BLaER1 treated with 17β-estradiol and CSF1 and Interleukin-3, amounts not matched to agents 10 nM and 100 nM (cell line): ENCODE measurements around the gene UCP3.

ENCODE experiments used
- H3K27ac ChIP-seq, 11 experiments: shearing (Covaris generic); formaldehyde crosslinking; 2 replicates each; pipeline ENCODE4 v1.8.1; 2022
- H3K27me3 ChIP-seq, 11 experiments: shearing (Covaris generic); formaldehyde crosslinking; 2 replicates each; pipeline ENCODE4 v1.8.1; 2022
- H3K36me3 ChIP-seq, 11 experiments: shearing (Covaris generic); formaldehyde crosslinking; 2 replicates each; pipeline ENCODE4 v1.8.1; 2022
- H3K4me1 ChIP-seq, 10 experiments: shearing (Covaris generic); formaldehyde crosslinking; 2 replicates each; pipeline ENCODE4 v1.8.1; 2022
- H3K4me2 ChIP-seq, 11 experiments: shearing (Covaris generic); formaldehyde crosslinking; 2 replicates each; pipeline ENCODE4 v1.8.1; 2022
- H3K4me3 ChIP-seq, 10 experiments: shearing (Covaris generic); formaldehyde crosslinking; 2 replicates each; pipeline ENCODE4 v1.8.1; 2022
- H3K9ac ChIP-seq, 11 experiments: shearing (Covaris generic); formaldehyde crosslinking; 2 replicates each; pipeline ENCODE4 v1.8.1; 2022
- H3K9me3 ChIP-seq, 11 experiments: shearing (Covaris generic); formaldehyde crosslinking; replicated peaks in 1 of 11; 2 replicates each; pipeline ENCODE4 v1.8.1; 2022
- H4K20me1 ChIP-seq, 11 experiments: shearing (Covaris generic); formaldehyde crosslinking; 2 replicates each; pipeline ENCODE4 v1.8.1; 2022
- Cebpa-rat ChIP-seq, 11 experiments: shearing (Covaris generic); IDR thresholded peaks; 2 replicates each; pipeline ENCODE4 v1.8.1; 2022

The UCP3 gene

DNA sequence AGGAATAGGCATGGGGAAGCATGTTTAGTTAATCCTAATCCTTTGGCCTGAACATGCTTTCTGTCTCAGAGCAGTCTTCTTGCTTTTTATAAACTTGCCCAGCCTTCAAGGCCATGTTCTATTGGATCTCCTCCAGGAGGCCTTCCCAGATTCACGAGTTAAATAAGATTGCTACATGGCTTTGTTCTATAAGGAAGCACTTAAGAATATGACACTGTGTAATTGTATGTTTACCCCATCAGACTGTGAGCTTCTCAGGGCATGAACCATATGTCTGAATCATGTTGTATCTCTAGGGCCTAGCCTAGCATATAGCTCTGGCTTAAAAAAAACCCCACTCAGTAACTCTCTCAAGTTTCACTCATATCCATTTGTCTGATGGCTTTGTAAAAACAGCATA, 26.4 kb upstream of the UCP3 start:
- H3K4me3 ChIP-seq, result no peak overlapping the region
- H3K4me1 ChIP-seq, result no peaks in the 10 kb centered on the region
- TF ChIP-seq Cebpa-rat (IDR thresholded peaks at IDR 0.05), result no peak
- H3K9me3 ChIP-seq, result no peaks in the 10 kb centered on the region
- H3K9ac ChIP-seq, result 0 out of 22 replicates have a peak overlapping the region, but pooled peaks of 1 of the 11 experiments have one; percentile 5
- no peaks in the 10 kb centered on the region for H3K27me3 ChIP-seq
- no peak overlapping the region for H3K4me2 ChIP-seq
- H3K27ac ChIP-seq, result no peak overlapping the region
- H4K20me1 ChIP-seq, result no peaks in the 10 kb centered on the region; a peak in 1 of 22 replicates
- H3K36me3 ChIP-seq, result peaks cover 86 to 99% (median 98%) of the 10 kb centered on the region in 11 experiments

- Histone ChIP-seq H4K20me1 (no peaks in the 10 kb centered on the region; a peak in 1 of 22 replicates), H3K27ac (no peak overlapping the region), H3K4me2 (no peak overlapping the region), H3K36me3 (peaks cover 75 to 100% (median 96%) of the 10 kb centered on the region in 11 experiments), H3K9me3 (no peaks in the 10 kb centered on the region), H3K4me3 (no peak overlapping the region), H3K4me1 (peaks cover 0 to 6% (median 0%) of the 10 kb centered on the region in 10 experiments; a peak in 4 of 20 replicates), H3K27me3 (no peaks in the 10 kb centered on the region), H3K9ac (no peak overlapping the region)
- no peak for TF ChIP-seq Cebpa-rat (IDR thresholded peaks at IDR 0.05)
Observed at GRCh38 chr11:74033046-74033445, 24.2 kb upstream of the UCP3 start.

DNA sequence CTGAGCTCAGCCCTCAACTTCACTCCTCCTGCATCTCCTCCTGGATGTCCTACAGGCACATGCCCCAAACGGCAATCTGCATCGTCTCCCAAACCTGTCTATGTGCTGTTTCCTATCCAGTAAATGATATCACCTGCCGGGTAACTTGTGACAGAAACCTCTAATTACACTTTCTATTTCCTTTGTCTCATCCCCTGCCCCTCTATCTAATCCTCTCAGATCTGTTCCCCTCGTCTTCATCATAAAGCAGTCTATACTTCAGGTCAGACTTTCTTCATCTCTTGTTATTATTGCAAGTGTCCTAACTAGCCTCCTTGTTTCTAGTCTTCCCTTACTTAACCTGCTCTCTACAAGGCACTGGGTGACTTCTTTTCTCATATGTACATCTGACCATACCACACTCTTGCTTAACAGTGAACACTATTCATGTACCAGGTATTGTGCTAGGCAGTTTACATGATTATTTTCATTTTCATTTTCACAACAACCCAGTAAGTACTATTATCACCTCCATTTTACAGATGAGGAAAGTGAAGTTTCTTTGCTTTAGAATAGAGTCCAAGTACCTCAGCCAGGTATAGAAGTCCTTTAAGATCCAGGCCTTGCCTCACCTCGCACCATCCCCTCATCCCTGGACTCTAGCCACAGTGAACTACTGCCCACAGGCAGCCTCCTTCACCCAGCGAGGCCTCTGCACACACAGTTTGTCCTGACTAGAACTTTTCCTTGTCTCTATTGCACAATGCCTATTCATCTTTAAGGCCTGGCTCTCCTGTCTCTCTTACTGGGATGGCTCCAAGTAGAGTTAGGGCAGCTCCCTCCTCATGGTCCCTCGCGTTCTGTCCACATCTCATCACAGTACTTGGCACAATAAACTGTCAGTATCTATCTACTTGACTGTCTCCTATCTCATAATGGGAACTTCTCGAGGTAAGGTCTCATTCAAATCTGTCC, 22.1 kb upstream of the UCP3 start:
- Histone ChIP-seq H3K4me2 (no peak overlapping the region), H3K27ac (no peak overlapping the region)

GRCh38 chr11:74025467-74026166, 16.7 kb upstream of the UCP3 start:
- H3K9ac ChIP-seq, result peak overlapping the region in 3 of 11 experiments; percentile 40 to 84 (median 41); a peak in 4 of 22 replicates
- peak overlapping the region in 6 of 11 experiments; percentile 60 to 96 (median 78); a peak in 12 of 22 replicates for H3K4me2 ChIP-seq
- peak overlapping the region in 5 of 11 experiments; percentile 4 to 97 (median 86); a peak in 9 of 22 replicates for H3K27ac ChIP-seq
- H3K27me3 ChIP-seq, result no peaks in the 10 kb centered on the region
- H3K36me3 ChIP-seq, result peaks cover 4 to 75% (median 44%) of the 10 kb centered on the region in 11 experiments; a peak in 19 of 22 replicates
- H3K4me1 ChIP-seq, result peaks cover 14 to 80% (median 52%) of the 10 kb centered on the region in 10 experiments
- TF ChIP-seq Cebpa-rat (IDR thresholded peaks at IDR 0.05), result no peak
- no peaks in the 10 kb centered on the region for H3K9me3 ChIP-seq
- H4K20me1 ChIP-seq, result no peaks in the 10 kb centered on the region
- no peak overlapping the region for H3K4me3 ChIP-seq

More for the DNA sequence above, 22.1 kb upstream of the UCP3 start:
- H3K4me3 ChIP-seq, result no peak overlapping the region
- peaks cover 55 to 99% (median 86%) of the 10 kb centered on the region in 11 experiments for H3K36me3 ChIP-seq
- H4K20me1 ChIP-seq, result no peaks in the 10 kb centered on the region; a peak in 1 of 22 replicates
- no peak overlapping the region for H3K9ac ChIP-seq
- H3K9me3 ChIP-seq, result no peaks in the 10 kb centered on the region
- peaks cover 0 to 26% (median 7%) of the 10 kb centered on the region in 10 experiments; a peak in 12 of 20 replicates for H3K4me1 ChIP-seq
- TF ChIP-seq Cebpa-rat (IDR thresholded peaks at IDR 0.05), result peak in 1 of 11 experiments; percentile 46; a peak in 2 of 22 replicates
- H3K27me3 ChIP-seq, result no peaks in the 10 kb centered on the region

DNA sequence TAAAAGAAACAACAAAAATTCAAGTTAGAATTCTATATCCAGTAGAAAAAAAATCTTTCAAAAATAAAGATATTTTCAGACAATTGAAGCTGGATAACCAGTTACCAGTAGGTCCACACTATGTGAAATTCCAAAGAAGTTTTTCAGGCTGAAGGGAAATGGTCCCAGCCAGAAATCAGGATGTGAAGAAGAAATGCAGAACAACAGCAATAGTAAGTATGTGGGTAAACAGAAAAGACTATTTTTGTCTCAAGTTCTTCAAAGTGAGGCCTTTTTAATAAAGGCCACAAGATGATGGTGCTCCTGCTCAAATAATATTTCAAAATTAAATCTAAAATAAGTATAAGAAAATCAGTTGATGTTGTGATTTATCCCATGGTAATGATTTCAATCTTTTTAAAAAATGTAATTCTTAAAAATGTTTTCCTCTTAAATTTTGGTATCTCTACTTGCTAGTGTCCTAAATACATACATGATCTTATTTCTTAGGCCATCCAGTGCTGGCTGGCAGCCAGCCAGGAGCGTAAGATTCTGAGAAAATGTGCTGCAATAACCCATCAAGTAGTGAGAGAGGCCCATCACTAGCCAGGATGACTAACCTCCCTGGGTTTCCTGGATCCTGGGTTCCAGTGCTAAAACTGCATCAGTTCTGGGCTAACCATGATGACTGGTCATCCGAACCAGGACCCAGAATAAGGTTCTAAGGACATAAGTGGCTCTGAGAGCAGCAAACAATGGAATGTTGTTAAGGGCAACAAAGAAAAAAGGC, 15.6 kb upstream of the UCP3 start:
- no peak for TF ChIP-seq Cebpa-rat (IDR thresholded peaks at IDR 0.05)
- Histone ChIP-seq H3K27ac (peak overlapping the region in 7 of 11 experiments; percentile 9 to 97 (median 50); a peak in 11 of 22 replicates), H3K36me3 (peaks cover 2 to 69% (median 40%) of the 10 kb centered on the region in 11 experiments; a peak in 18 of 22 replicates), H3K27me3 (no peaks in the 10 kb centered on the region), H3K9me3 (no peaks in the 10 kb centered on the region), H4K20me1 (no peaks in the 10 kb centered on the region), H3K9ac (peak overlapping the region in 3 of 11 experiments; percentile 40 to 84 (median 41); a peak in 4 of 22 replicates), H3K4me3 (no peak overlapping the region), H3K4me1 (peaks cover 25 to 92% (median 64%) of the 10 kb centered on the region in 10 experiments), H3K4me2 (peak overlapping the region in 9 of 11 experiments; percentile 21 to 96 (median 67); a peak in 16 of 22 replicates)

- no peaks in the 10 kb centered on the region for H4K20me1 ChIP-seq
- peak overlapping the region in 5 of 11 experiments; percentile 67 to 96 (median 88); a peak in 10 of 22 replicates for H3K4me2 ChIP-seq
- H3K27ac ChIP-seq, result peak overlapping the region in 5 of 11 experiments; percentile 31 to 97 (median 86); a peak in 10 of 22 replicates
- peaks cover 31 to 100% (median 74%) of the 10 kb centered on the region in 10 experiments for H3K4me1 ChIP-seq
- no peaks in the 10 kb centered on the region for H3K9me3 ChIP-seq
- no peak for TF ChIP-seq Cebpa-rat (IDR thresholded peaks at IDR 0.05)
- H3K9ac ChIP-seq, result peak overlapping the region in 4 of 11 experiments; percentile 8 to 84 (median 72); a peak in 5 of 22 replicates
- no peaks in the 10 kb centered on the region for H3K27me3 ChIP-seq
- H3K36me3 ChIP-seq, result peaks cover 0 to 68% (median 33%) of the 10 kb centered on the region in 11 experiments; a peak in 16 of 22 replicates
- peak overlapping the region in 2 of 10 experiments; percentile 9; a peak in 1 of 20 replicates for H3K4me3 ChIP-seq
Observed at GRCh38 chr11:74023276-74023675, 14.4 kb upstream of the UCP3 start.

GRCh38 chr11:74022546-74022945, 13.7 kb upstream of the UCP3 start:
- peaks cover 31 to 100% (median 75%) of the 10 kb centered on the region in 10 experiments for H3K4me1 ChIP-seq
- peak overlapping the region in 4 of 11 experiments; percentile 50 to 97 (median 92); a peak in 8 of 22 replicates for H3K27ac ChIP-seq
- H3K36me3 ChIP-seq, result peaks cover 0 to 66% (median 33%) of the 10 kb centered on the region in 11 experiments; a peak in 18 of 22 replicates
- 0 out of 22 replicates have a peak, but pooled peaks of 1 of the 11 experiments have one; percentile 10 for TF ChIP-seq Cebpa-rat (IDR thresholded peaks at IDR 0.05)
- no peaks in the 10 kb centered on the region for H3K9me3 ChIP-seq
- no peaks in the 10 kb centered on the region for H4K20me1 ChIP-seq
- H3K9ac ChIP-seq, result peak overlapping the region in 4 of 11 experiments; percentile 8 to 84 (median 72); a peak in 5 of 22 replicates
- peak overlapping the region in 5 of 11 experiments; percentile 67 to 96 (median 88); a peak in 10 of 22 replicates for H3K4me2 ChIP-seq
- H3K27me3 ChIP-seq, result no peaks in the 10 kb centered on the region
- peak overlapping the region in 1 of 10 experiments; percentile 9; a peak in 1 of 20 replicates for H3K4me3 ChIP-seq
